Subcutaneous adipose tissue (tissue), 4 donors: ENCODE data around the gene STXBP5. TPM values are rescaled to one million over a fixed set of nuclear protein-coding genes. Genes with fewer than 3 reads are reported as not detected.

Source experiments
- CTCF ChIP-seq: fragments of 450-650 bp; IDR thresholded peaks from one replicate; pipeline ENCODE4 v1.5.1; 2016; ENCODE audit warnings: low read depth, mild to moderate bottlenecking, control low read depth, antibody characterized with exemption, moderate library complexity
- total RNA-seq, 4 donors: library from RNA; depleted of rRNA; stranded (reverse); fragments of >200 nt; gene quantifications; one replicate each; pipeline ENCODE4 v1.1.0, GENCODE V29; 2016

Gene STXBP5
- total RNA-seq, 4 donors from 2014 or later = 21.3 to 31.3 (median 25.7) TPM

DNA sequence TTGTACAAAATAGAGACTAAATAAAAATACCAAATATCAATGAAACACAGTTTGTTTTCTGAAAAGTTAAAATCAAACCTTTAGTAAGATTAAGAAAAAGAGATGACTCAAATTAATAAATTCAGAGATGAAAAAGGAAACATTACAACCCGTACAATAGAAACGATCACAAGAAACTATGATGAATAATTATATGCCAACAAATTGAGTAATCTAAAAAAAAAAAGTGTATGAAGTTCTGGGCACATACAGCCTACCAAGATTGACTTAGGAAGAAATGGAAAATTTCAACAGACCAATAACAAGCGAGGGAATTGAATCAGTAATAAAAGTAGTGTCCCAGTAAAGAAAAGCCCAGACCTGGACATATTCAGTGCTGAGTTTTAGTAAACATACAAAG lies 94.8 kb downstream of the STXBP5 start:
- no peak for TF ChIP-seq CTCF

GRCh38 chr6:147301070-147301469 lies 96.9 kb downstream of the STXBP5 start:
- no peak for TF ChIP-seq CTCF

DNA sequence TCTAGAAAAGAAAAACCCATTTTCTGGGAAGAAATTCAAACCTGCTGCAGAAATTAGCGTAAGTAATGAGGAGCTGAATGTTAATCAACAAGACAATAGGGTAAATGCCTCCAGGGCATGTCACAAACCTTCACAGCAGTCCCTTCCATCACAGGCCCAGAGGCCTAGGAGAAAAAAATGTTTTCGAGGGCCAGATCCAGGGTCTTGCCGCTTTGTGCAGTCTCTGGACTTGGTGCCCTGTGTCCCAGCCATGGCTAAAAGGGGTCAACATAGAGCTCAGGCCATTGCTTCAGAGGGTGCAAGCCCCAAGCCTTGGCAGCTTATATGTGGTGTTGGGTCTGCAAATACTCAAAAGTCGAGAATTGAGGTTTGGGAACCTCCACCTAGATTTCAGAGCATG lies 99.8 kb downstream of the STXBP5 start:
- no peak for TF ChIP-seq CTCF

- no peak for TF ChIP-seq CTCF
These were observed 106.3 kb downstream of the STXBP5 start for GRCh38 chr6:147310521-147310920.

GRCh38 chr6:147311218-147311617 lies 107.0 kb downstream of the STXBP5 start:
- no peak for TF ChIP-seq CTCF

DNA sequence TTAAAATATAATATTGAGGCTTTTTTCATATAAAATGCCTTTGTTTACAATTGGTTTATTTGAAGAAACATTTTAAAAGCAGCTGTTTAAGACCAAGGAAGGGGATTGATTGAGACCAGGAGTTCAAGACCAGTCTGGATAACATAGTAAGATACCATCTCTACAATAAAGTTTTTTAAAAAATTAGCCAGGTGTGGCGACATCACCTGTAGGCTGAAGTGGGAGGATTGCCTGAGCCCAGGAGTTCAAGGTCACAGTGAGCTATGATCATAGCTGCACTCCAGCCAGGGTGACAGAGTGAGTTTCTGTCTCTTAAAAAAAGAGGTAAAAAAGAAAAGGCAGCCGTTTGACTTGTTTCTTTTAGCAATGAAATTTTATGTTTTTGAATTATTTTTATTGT lies 117.0 kb downstream of the STXBP5 start:
- no peak for TF ChIP-seq CTCF

DNA sequence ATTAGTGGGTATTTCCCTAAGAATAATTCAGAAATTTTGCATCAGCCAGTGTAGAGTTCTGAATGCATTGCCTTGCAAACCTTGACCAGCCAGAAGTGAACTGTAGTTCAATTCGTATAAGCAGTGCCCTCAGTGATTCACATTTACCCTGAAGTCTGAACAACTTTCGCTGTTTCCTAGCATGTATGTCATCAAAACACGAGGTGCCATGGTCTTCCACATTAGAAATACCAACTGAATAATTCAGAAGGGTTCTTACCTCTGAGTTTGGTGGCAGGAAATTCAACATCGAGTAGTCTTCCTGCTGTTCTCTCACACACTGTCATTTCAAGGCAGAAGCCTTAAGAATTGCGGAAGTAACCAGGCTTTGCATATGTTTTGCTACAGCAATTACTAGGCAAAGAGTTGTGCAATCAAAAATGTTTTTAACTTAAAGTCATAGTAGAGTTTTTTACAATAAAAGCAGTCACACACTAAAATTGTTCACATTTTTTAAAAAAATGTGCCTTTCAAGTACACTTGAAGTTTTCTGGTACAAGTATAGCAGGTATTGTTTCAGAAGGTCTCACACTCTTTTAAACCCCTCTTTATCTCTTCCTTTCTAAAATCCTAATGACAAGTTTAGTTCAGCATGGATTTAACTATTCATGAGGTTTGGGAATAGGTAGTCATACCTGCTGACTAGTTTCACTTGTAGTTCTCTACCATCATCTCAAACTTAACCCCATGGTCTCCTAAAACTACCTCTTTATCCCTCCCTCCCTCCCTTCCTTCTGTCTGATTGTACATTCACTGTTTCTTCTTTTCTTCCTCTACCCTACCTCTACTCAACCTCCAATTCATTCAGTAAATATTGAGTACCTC lies 118.3 kb downstream of the STXBP5 start:
- TF ChIP-seq CTCF = no peak
